Ishikawa (cell line): Measurements from ENCODE around the gene PRKN.

Source experiments
- CEBPB ChIP-seq: IDR thresholded peaks from 2 replicates; pipeline ENCODE4 v1.6.1; 2012
- CREB1 ChIP-seq: IDR thresholded peaks from 2 replicates; pipeline ENCODE4 v1.6.1; 2012; ENCODE audit warnings: low read depth
- EGR1 ChIP-seq: IDR thresholded peaks from 2 replicates; pipeline ENCODE4 v1.6.1; 2012
- EP300 ChIP-seq: IDR thresholded peaks from 2 replicates; pipeline ENCODE4 v1.6.1; 2012; ENCODE audit warnings: borderline replicate concordance
- FOXM1 ChIP-seq: IDR thresholded peaks from 2 replicates; pipeline ENCODE4 v1.6.1; 2012; ENCODE audit warnings: low read depth, borderline replicate concordance
- MAX ChIP-seq: IDR thresholded peaks from 2 replicates; pipeline ENCODE4 v1.6.1; 2012
- NFIC ChIP-seq: IDR thresholded peaks from 2 replicates; pipeline ENCODE4 v1.6.1; 2012
- RAD21 ChIP-seq: IDR thresholded peaks from 2 replicates; pipeline ENCODE4 v1.6.1; 2012; ENCODE audit warnings: low read depth
- REST ChIP-seq: IDR thresholded peaks from 2 replicates; pipeline ENCODE4 v1.6.1; 2012; ENCODE audit warnings: low read depth, mild to moderate bottlenecking
- TAF1 ChIP-seq: IDR thresholded peaks from 2 replicates; pipeline ENCODE4 v1.6.1; 2012; ENCODE audit warnings: low read depth, mild to moderate bottlenecking
- TCF12 ChIP-seq: IDR thresholded peaks from 2 replicates; pipeline ENCODE4 v1.6.1; 2012; ENCODE audit warnings: low read depth
- TEAD4 ChIP-seq: IDR thresholded peaks from 2 replicates; pipeline ENCODE4 v1.6.1; 2012
- USF1 ChIP-seq: IDR thresholded peaks from 2 replicates; pipeline ENCODE4 v1.6.1; 2012
- YY1 ChIP-seq: IDR thresholded peaks from 2 replicates; pipeline ENCODE4 v1.6.1; 2012; ENCODE audit warnings: low read depth
- ZBTB7A ChIP-seq: IDR thresholded peaks from 2 replicates; pipeline ENCODE4 v1.6.1; 2012; ENCODE audit warnings: low read depth

Gene PRKN

GRCh38 chr6:161410736-161411135, 1316.8 kb downstream of the PRKN start:
- TF ChIP-seq RAD21 (no peak), FOXM1 (no peak), YY1 (no peak), USF1 (no peak), ZBTB7A (no peak), REST (no peak), CEBPB (no peak), CREB1 (no peak), TEAD4 (no peak), TAF1 (no peak), MAX (no peak), NFIC (no peak), EP300 (no peak), EGR1 (no peak), TCF12 (no peak)

- no peak for TF ChIP-seq RAD21
- no peak for TF ChIP-seq YY1
- no peak for TF ChIP-seq MAX
- no peak for TF ChIP-seq FOXM1
- no peak for TF ChIP-seq TCF12
- TF ChIP-seq NFIC, result no peak
- no peak for TF ChIP-seq TAF1
- TF ChIP-seq USF1, result no peak
- TF ChIP-seq ZBTB7A, result no peak
- no peak for TF ChIP-seq EP300
- TF ChIP-seq CEBPB, result no peak
- no peak for TF ChIP-seq CREB1
- no peak for TF ChIP-seq REST
- no peak for TF ChIP-seq TEAD4
- TF ChIP-seq EGR1, result no peak
Measured at GRCh38 chr6:161410076-161410475, 1317.5 kb downstream of the PRKN start.

GRCh38 chr6:161409353-161409752, 1318.2 kb downstream of the PRKN start:
- TF ChIP-seq CEBPB (no peak), ZBTB7A (no peak), USF1 (no peak), MAX (no peak), REST (no peak), CREB1 (no peak), RAD21 (no peak), NFIC (no peak), YY1 (no peak), FOXM1 (no peak), EGR1 (no peak), TCF12 (no peak), TEAD4 (no peak)

GRCh38 chr6:161408041-161408440, 1319.5 kb downstream of the PRKN start:
- TF ChIP-seq CREB1, result no peak
